Natural killer cell (primary cell): ENCODE measurements around the gene KIF25. TPM values are rescaled to one million over a fixed set of nuclear protein-coding genes. Genes with fewer than 3 reads are reported as not detected.

Experiments used
- ATAC-seq, 3 donors: fragments of 150-1000 bp in 2 of 3; fragments of 200-7000 bp in 1 of 3; cut with Tn5 transposase; 1 replicate in 1 of 3; 2 replicates in 2 of 3; pipeline ENCODE4 v1.10.0; 2021; ENCODE audit warnings: mild to moderate bottlenecking in 2 of 3, moderate library complexity in 2 of 3
- DNase-seq, 2 donors: peaks; one replicate each; pipeline versions ENCODE4 v3.0.0 to v3.0.0-alpha.2; 2013 to 2021; ENCODE audit warnings: mixed read lengths in 1 of 2
- H3K27ac ChIP-seq: one replicate; pipeline ENCODE4 v1.5.1; 2013; ENCODE audit warnings: mild to moderate bottlenecking, low read length
- H3K27me3 ChIP-seq: one replicate; pipeline ENCODE4 v1.6.1; 2013; ENCODE audit warnings: low read length; ENCODE audit not compliant: control insufficient read depth, insufficient read depth
- H3K36me3 ChIP-seq: one replicate; pipeline ENCODE4 v1.6.1; 2013; ENCODE audit warnings: low read length; ENCODE audit not compliant: control insufficient read depth, insufficient read depth
- H3K4me1 ChIP-seq: one replicate; pipeline ENCODE4 v1.6.1; 2013; ENCODE audit warnings: low read length; ENCODE audit not compliant: control insufficient read depth, insufficient read depth
- H3K4me3 ChIP-seq: one replicate; pipeline ENCODE4 v1.5.1; 2013; ENCODE audit warnings: low read length
- H3K9me3 ChIP-seq: one replicate; pipeline ENCODE4 v1.6.1; 2013; ENCODE audit warnings: low read length; ENCODE audit not compliant: control insufficient read depth, insufficient read depth
- H3K27ac Mint-ChIP-seq, 2 donors: one replicate each; pipeline ENCODE4 v1.8.0; 2022; ENCODE audit warnings: mild to moderate bottlenecking in 2 of 2, mixed read lengths in 2 of 2, moderate library complexity in 1 of 2
- H3K27me3 Mint-ChIP-seq, 2 donors: one replicate each; pipeline ENCODE4 v1.8.0; 2022; ENCODE audit warnings: low read depth in 2 of 2, mixed read lengths in 2 of 2
- H3K36me3 Mint-ChIP-seq: one replicate; pipeline ENCODE4 v1.8.0; 2022; ENCODE audit warnings: mixed read lengths
- H3K4me1 Mint-ChIP-seq, 2 donors: one replicate each; pipeline ENCODE4 v1.8.0; 2022; ENCODE audit warnings: mixed read lengths in 2 of 2
- H3K4me3 Mint-ChIP-seq: one replicate; pipeline ENCODE4 v1.8.0; 2022; ENCODE audit warnings: mild to moderate bottlenecking, moderate library complexity, mixed read lengths
- H3K9me3 Mint-ChIP-seq, 2 donors: one replicate each; pipeline ENCODE4 v1.8.0; 2022; ENCODE audit warnings: mixed read lengths in 2 of 2
- CTCF ChIP-seq: fragments of 200-600 bp; IDR thresholded peaks from one replicate; pipeline ENCODE4 v1.8.0; 2022; ENCODE audit warnings: antibody characterized with exemption
- WGBS: methylation state at CpG from one replicate; pipeline ENCODE4 v1.1.7; 2013; ENCODE audit warnings: missing lambda C conversion rate; ENCODE audit not compliant: insufficient coverage; 5-methylcytosine and 5-hydroxymethylcytosine counted together
- intact Hi-C: fragments of 100-400 bp; cut with micrococcal nuclease; formaldehyde crosslinking; loops from one replicate; pipeline ENCODE4 v1.14.2; 2022
- total RNA-seq, 4 donors: library from RNA; stranded (reverse); fragments of 120-200 nt in 1 of 4; gene quantifications; one replicate each; pipeline versions ENCODE4 v1.2.3 to v1.2.4, GENCODE V29; 2013 to 2022

Gene KIF25
- total RNA-seq, 3 donors from 2014 or later (not counting 1 experiment from before 2014, with no cell fraction given) = not detected

- DNase-seq = no peak
- Mint-ChIP-seq H3K4me3 (no peak overlapping the region), H3K4me1 (no peaks in the 10 kb centered on the region), H3K27me3 (peaks cover 0 to 7% of the 10 kb centered on the region in 2 donors), H3K9me3 (no peaks in the 10 kb centered on the region), H3K27ac (no peak overlapping the region), H3K36me3 (no peaks in the 10 kb centered on the region)
- Histone ChIP-seq H3K4me1 (no peaks in the 10 kb centered on the region), H3K4me3 (no peak overlapping the region), H3K27ac (no peak overlapping the region), H3K27me3 (no peaks in the 10 kb centered on the region), H3K9me3 (no peaks in the 10 kb centered on the region), H3K36me3 (no peaks in the 10 kb centered on the region)
- intact Hi-C loops = no loop called here
- no peak for ATAC-seq
- WGBS = 95% methylated on average over 30 of the region's 39 CpGs
- no peak for TF ChIP-seq CTCF
These were observed 31.6 kb upstream of the KIF25 start for GRCh38 chr6:167965592-167966539.

GRCh38 chr6:167966540-167966905 lies 30.9 kb upstream of the KIF25 start:
- WGBS = 97% methylated on average over 8 of the region's 8 CpGs
- no peak for ATAC-seq
- no peak overlapping the region for H3K4me3 ChIP-seq
- Mint-ChIP-seq H3K27ac (no peak overlapping the region), H3K4me3 (no peak overlapping the region), H3K4me1 (no peaks in the 10 kb centered on the region), H3K27me3 (peaks cover 0 to 4% of the 10 kb centered on the region in 2 donors), H3K9me3 (no peaks in the 10 kb centered on the region), H3K36me3 (no peaks in the 10 kb centered on the region)
- no peak for TF ChIP-seq CTCF
- no peaks in the 10 kb centered on the region for H3K4me1 ChIP-seq
- H3K27ac ChIP-seq = no peak overlapping the region
- DNase-seq = no peak
- intact Hi-C loops = no loop called here
- no peaks in the 10 kb centered on the region for H3K27me3 ChIP-seq
- no peaks in the 10 kb centered on the region for H3K36me3 ChIP-seq
- H3K9me3 ChIP-seq = no peaks in the 10 kb centered on the region

- no peak for TF ChIP-seq CTCF
- H3K4me1 Mint-ChIP-seq = no peaks in the 10 kb centered on the region
- H3K9me3 ChIP-seq = no peaks in the 10 kb centered on the region
- intact Hi-C loops = no loop called here
- no peaks in the 10 kb centered on the region for H3K36me3 ChIP-seq
- no peaks in the 10 kb centered on the region for H3K4me1 ChIP-seq
- H3K27me3 Mint-ChIP-seq = peaks cover under 1 to 3% of the 10 kb centered on the region in 2 donors
- no peaks in the 10 kb centered on the region for H3K9me3 Mint-ChIP-seq
- peak in 1 of 2 donors; percentile 13 for DNase-seq
- H3K4me3 Mint-ChIP-seq = no peak overlapping the region
- H3K27ac Mint-ChIP-seq = no peak overlapping the region
- no peak overlapping the region for H3K4me3 ChIP-seq
- WGBS = 92% methylated on average over 6 of the region's 6 CpGs
- H3K27me3 ChIP-seq = no peaks in the 10 kb centered on the region
- ATAC-seq = no peak
- no peaks in the 10 kb centered on the region for H3K36me3 Mint-ChIP-seq
- H3K27ac ChIP-seq = no peak overlapping the region
These were observed 29.4 kb upstream of the KIF25 start for GRCh38 chr6:167968091-167968490.
